Common myeloid progenitor, CD34-positive (primary cell): ENCODE results near the gene DRAP1.
A peak's percentile ranks its signal among the peaks of the same experiment; 100 is the strongest.

Experiments
- CTCF ChIA-PET: fragments of 350-600 bp; sonication (Branson Sonifier 250); formaldehyde crosslinking; loops from one replicate; lab custom pipeline; 2021; ENCODE audit warnings: antibody characterized with exemption; lab: Charles Lee
- POLR2A ChIA-PET: fragments of 350-600 bp; sonication (Branson Sonifier 250); formaldehyde crosslinking; loops from one replicate; lab custom pipeline; 2021; ENCODE audit warnings: antibody characterized with exemption; lab: Charles Lee
- DNase-seq, 3 donors: peaks; one replicate each; pipeline versions ENCODE4 v3.0.0 to v3.0.0-alpha.2; 2013
- H3K27ac ChIP-seq, 2 experiments: 1 replicate in 1 of 2; 2 replicates in 1 of 2; pipeline ENCODE4 v1.7.0; 2013; ENCODE audit warnings: inconsistent platforms in 2 of 2, low read length in 2 of 2, mild to moderate bottlenecking in 2 of 2, low read depth in 1 of 2, moderate library complexity in 1 of 2; ENCODE audit not compliant: severe bottlenecking in 2 of 2, insufficient read depth in 1 of 2, poor library complexity in 1 of 2
- H3K27me3 ChIP-seq, 5 experiments: replicated peaks in 2 of 5; 1 replicate in 3 of 5; 2 replicates in 2 of 5; pipeline versions ENCODE4 v1.6.1 to v1.7.0; 2013; ENCODE audit warnings: low read length in 4 of 5, mild to moderate bottlenecking in 2 of 5, moderate library complexity in 2 of 5, inconsistent platforms in 1 of 5; ENCODE audit not compliant: insufficient read depth in 5 of 5, control insufficient read depth in 4 of 5
- H3K36me3 ChIP-seq, 4 experiments: 1 replicate in 2 of 4; 2 replicates in 2 of 4; pipeline versions ENCODE4 v1.6.1 to v1.7.0; 2013; ENCODE audit warnings: low read length in 3 of 4, control low read depth in 1 of 4, mild to moderate bottlenecking in 1 of 4; ENCODE audit not compliant: control insufficient read depth in 4 of 4, insufficient read depth in 4 of 4
- H3K4me1 ChIP-seq, 4 experiments: 1 replicate in 3 of 4; 2 replicates in 1 of 4; pipeline versions ENCODE4 v1.6.1 to v1.7.1; 2013; ENCODE audit warnings: low read length in 3 of 4, mild to moderate bottlenecking in 3 of 4, control low read depth in 1 of 4, inconsistent platforms in 1 of 4, moderate library complexity in 1 of 4; ENCODE audit not compliant: control insufficient read depth in 4 of 4, insufficient read depth in 4 of 4; ENCODE audit errors: control extremely low read depth in 1 of 4
- H3K4me3 ChIP-seq, 7 experiments: 1 replicate in 4 of 7; 2 replicates in 3 of 7; pipeline versions ENCODE4 v1.5.1 to v1.7.0; 2013; ENCODE audit warnings: mild to moderate bottlenecking in 7 of 7, low read length in 6 of 7, moderate library complexity in 6 of 7, inconsistent platforms in 2 of 7, low read depth in 2 of 7, control low read depth in 1 of 7; ENCODE audit not compliant: insufficient read depth in 4 of 7, control insufficient read depth in 1 of 7; ENCODE audit errors: extremely low read depth in 1 of 7
- H3K9me3 ChIP-seq, 5 experiments: 1 replicate in 4 of 5; 2 replicates in 1 of 5; pipeline versions ENCODE4 v1.6.1 to v1.7.1; 2013; ENCODE audit warnings: low read length in 4 of 5, mild to moderate bottlenecking in 2 of 5, inconsistent platforms in 1 of 5, low read depth in 1 of 5, moderate library complexity in 1 of 5; ENCODE audit not compliant: control insufficient read depth in 4 of 5, insufficient read depth in 2 of 5; ENCODE audit errors: control extremely low read depth in 1 of 5
- WGBS: methylation state at CpG from one replicate; pipeline ENCODE4 v1.1.5; 2013; ENCODE audit not compliant: insufficient coverage; 5-methylcytosine and 5-hydroxymethylcytosine counted together

Gene DRAP1

DNA sequence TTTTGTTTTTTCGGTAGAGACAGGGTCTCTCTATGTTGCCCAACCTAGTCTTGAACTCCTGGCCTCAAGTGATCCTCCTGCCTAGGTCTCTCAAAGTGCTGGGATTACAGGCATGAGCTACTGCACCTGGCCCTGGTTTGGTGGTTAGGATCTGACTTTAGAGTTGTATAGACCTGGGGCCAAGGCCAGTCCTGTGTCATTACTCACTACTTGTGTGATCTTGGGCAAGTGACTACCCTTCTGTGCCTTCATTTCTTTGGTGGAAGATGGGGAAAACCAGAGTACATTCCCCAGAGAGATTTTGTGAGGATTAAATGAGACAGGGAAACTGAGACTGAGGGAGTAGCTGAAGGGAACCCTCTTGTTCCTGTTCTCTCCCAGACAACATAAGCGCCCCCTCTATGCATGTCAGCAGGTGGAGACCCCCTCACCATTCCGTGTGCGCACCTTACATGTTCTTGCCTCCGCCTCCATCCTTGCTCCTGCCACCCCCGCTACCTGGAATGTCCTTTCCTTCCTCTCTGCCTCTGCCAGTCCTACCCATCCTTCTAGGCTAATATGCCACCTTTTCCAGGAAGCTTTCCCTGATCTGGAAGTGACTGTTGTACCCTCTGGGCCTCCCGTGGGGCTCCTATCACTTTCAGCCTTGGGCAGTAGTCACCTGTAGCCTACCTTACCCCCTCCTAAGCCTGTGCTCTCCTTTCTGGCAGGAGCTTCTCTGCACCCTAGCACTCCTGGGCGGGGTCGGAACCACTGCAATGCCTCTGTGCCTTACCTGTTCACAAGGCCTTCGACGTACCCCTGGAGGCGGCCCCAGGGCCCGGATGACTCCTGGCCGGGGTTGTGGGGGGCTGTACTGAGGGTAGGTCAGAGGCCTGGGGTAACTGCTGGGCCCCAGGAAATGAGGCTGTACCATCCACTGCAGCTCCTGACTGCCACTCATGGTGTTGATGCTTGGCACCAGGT is 22.9 kb upstream of the DRAP1 start:
- ChIA-PET POLR2A (interaction anchor here (0.6 to 1.0 kb wide), 2 partner anchors 19 to 87 kb away, joined by 4 read pairs; no protein-coding TSS in a partner anchor), CTCF (interaction anchor here (0.9 to 4.3 kb wide), 3 partner anchors 10 to 184 kb away, joined by 3 to 41 read pairs (median 4); partner anchors contain the start of genes FIBP and KAT5)
- Histone ChIP-seq H3K4me1 (peaks cover 5 to 64% (median 55%) of the 10 kb centered on the region in 4 experiments), H3K27ac (no peak overlapping the region), H3K27me3 (no peaks in the 10 kb centered on the region), H3K4me3 (no peak overlapping the region), H3K36me3 (peaks cover 0 to 13% (median 5%) of the 10 kb centered on the region in 4 experiments), H3K9me3 (no peaks in the 10 kb centered on the region)
- 97% methylated on average over 12 of the region's 14 CpGs for WGBS
- no peak for DNase-seq

DNA sequence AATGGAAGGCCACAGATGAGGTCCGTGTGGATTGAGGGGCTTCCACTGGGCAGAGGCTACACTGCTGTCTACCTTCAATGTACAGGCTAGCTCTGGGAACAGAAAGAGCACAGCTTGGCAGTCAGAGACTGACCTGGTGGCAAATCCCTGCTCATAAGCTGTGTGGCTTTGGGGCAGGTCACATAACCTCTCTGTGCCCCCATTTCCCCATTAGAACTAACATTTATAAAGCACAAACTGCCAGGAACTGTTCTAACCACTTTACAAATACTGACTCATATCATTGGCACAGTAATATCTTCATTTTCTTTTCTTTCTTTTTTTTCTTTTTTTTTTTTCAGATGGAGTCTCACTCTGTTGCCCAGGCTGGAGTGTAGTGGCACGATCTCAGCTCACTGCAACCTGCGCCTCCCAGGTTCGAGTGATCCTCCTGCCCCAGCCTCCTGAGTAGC is 22.2 kb upstream of the DRAP1 start:
- H3K9me3 ChIP-seq, result no peaks in the 10 kb centered on the region
- ChIA-PET CTCF (interaction anchor here (0.9 to 4.3 kb wide), 3 partner anchors 11 to 185 kb away, joined by 3 to 41 read pairs (median 4); partner anchors contain the start of genes FIBP and KAT5), POLR2A (interaction anchor here (1.0 kb wide), 1 partner anchor 19 kb away, joined by 4 read pairs; no protein-coding TSS in a partner anchor)
- WGBS, result 98% methylated on average over 4 of the region's 4 CpGs
- peaks cover 0 to 13% (median 5%) of the 10 kb centered on the region in 4 experiments for H3K36me3 ChIP-seq
- H3K27me3 ChIP-seq, result no peaks in the 10 kb centered on the region
- peaks cover 3 to 59% (median 52%) of the 10 kb centered on the region in 4 experiments for H3K4me1 ChIP-seq
- H3K27ac ChIP-seq, result no peak overlapping the region
- H3K4me3 ChIP-seq, result no peak overlapping the region
- DNase-seq, result no peak

DNA sequence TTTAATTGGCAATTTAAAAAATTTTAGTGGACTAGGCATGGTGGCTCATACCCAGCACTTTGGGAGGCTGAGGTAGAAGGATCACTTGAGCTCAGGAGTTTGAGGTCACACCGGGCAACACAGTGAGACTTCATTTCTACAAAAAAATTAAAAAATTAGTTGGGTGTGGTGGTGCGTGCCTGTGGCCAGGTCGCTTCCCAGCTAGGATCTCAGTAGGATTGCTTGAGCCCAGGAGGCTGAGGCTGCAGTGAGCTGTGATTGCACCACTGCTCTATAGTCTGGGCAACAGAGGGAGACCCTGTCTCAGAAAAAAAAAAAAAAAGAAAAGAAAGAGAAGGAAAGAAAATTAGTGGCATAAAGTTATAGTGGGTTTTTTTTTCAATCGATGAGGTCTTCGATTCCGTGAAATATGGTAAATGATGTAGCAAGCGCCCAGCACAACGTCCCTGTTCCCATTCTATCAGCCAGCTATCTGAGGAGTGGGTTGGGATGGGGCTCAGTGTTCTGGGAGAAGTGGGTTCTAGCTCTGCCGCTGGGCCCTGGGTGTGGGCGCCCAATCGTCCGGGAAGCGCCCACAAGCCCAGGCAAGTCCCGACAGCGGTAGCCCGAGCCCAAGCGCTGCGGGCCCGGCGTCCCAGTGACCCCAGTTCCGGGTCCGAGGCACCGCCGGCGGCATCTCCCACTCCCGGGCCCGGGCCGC is 20.4 kb upstream of the DRAP1 start:
- peak overlapping the region; percentile 55 to 89 (median 77) for H3K4me3 ChIP-seq
- 28% methylated on average over 18 of the region's 28 CpGs for WGBS
- peaks cover 0 to 9% (median 0%) of the 10 kb centered on the region in 4 experiments for H3K36me3 ChIP-seq
- H3K9me3 ChIP-seq, result no peaks in the 10 kb centered on the region
- H3K27me3 ChIP-seq, result no peaks in the 10 kb centered on the region
- DNase-seq, result no peak
- ChIA-PET CTCF (interaction anchor here (0.9 to 4.8 kb wide), 8 partner anchors 9 to 29 kb away, joined by 3 to 41 read pairs (median 5); partner anchors contain the start of genes CCDC85B and FIBP), POLR2A (interaction anchor here (0.6 to 5.5 kb wide), 4 partner anchors 8 to 63 kb away, joined by 3 to 33 read pairs (median 5); partner anchors contain the start of genes CCDC85B and SART1)
- peak overlapping the region in 1 of 2 experiments; percentile 77 for H3K27ac ChIP-seq
- peaks cover 3 to 58% (median 49%) of the 10 kb centered on the region in 4 experiments for H3K4me1 ChIP-seq

DNA sequence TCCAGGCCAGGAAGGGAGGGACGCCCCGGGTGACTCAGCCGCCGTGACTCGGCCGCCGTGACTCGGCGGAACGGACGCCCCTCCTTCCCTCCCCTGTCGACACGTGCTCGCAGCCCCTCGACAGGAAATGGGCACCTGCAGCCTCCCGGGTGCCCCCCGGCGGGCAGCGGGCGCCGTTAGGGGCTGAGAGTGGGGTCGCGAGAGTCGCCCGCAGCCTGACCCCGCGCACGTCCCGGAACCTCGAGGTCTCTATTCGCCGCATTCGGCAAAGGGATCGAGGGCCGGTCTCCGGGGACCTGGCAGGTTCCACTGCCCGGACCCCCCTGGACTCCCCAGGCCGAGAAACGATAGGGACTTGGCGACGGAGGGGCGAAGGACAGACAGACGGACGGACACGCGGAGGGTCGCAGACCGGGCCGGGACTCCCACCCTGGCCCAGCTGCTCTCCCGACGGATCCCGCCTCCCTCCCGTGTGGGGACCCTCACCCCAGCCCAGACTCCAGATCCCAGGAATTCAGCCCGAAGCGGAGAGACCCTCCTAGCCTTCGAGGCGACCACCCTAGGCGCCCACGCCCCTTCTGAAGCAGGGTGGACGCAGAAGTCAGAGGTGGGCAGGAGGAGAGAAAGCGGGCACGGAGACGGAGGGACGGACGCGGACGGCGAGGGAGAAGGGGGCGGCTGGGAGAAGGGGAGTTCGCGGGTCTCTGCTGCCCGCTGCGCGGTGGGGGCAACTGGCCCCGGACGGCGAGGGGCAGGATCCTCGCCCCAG is 19.7 kb upstream of the DRAP1 start:
- POLR2A ChIA-PET, result interaction anchor here (0.6 to 5.5 kb wide), 8 partner anchors 8 to 62 kb away, joined by 3 to 33 read pairs (median 5); partner anchors contain the start of genes C11orf68, CCDC85B and SART1
- WGBS, result 4% methylated on average over 50 of the region's 78 CpGs
- H3K4me1 ChIP-seq, result peaks cover 0 to 52% (median 41%) of the 10 kb centered on the region in 4 experiments
- no peaks in the 10 kb centered on the region for H3K27me3 ChIP-seq
- peak overlapping the region; percentile 33 to 77 for H3K27ac ChIP-seq
- peak overlapping the region; percentile 55 to 89 (median 77) for H3K4me3 ChIP-seq
- peak; percentile 76 to 92 (median 88) for DNase-seq
- CTCF ChIA-PET, result interaction anchor here (1.3 to 4.8 kb wide), 5 partner anchors 9 to 30 kb away, joined by 3 to 41 read pairs (median 14); partner anchors contain the start of genes CCDC85B and FIBP
- no peaks in the 10 kb centered on the region for H3K9me3 ChIP-seq
- H3K36me3 ChIP-seq, result peaks cover 0 to 9% (median 0%) of the 10 kb centered on the region in 4 experiments

DNA sequence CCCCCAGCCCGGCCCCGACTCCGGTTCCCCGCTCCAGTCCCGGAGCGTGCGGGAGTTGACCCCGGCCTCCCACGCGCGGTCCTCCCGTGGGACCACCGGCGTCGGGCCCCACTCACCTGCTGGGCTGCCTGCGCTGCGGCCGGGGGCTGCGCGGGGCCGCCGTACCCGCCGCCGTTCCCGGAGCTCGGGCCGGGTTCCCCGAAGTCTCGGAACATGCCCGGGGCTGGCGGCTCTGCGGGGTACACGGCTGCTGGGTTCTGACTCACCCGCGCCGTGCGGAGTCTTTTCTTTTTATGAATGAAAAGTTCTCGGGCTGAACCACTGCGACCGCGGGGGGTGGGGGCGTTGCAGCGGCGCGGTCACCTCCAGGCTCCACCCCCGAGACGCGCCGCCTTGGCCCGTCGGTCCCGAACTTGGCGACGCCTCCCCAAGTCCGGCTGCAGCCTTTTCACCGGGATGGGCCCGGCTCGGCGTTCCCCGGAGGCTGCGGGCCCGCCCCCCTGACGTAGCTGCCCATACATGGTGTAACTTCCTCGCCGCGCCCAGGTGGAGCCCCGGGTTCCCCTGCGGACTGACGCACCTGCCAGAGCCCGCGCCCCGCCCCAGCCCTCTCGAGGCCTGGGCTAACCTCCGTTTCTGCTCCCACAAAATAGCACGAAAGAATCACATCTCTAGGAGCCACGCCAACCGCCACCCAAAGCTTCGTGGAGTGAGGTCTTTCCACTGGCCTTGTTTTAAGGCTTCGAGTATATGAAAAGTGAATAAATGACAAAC is 18.9 kb upstream of the DRAP1 start, which contains the start of gene FOSL1:
FOSL1 (minus strand) TSS at position 264 of the 774 bp plus-strand sequence; CDS start at position 215, 49 bp downstream.
- ChIA-PET CTCF (interaction anchor here (0.9 to 4.8 kb wide), 11 partner anchors 10 to 83 kb away, joined by 3 to 40 read pairs (median 4); partner anchors contain the start of genes C11orf68 and CCDC85B), POLR2A (interaction anchor here (0.6 to 5.5 kb wide), 11 partner anchors 9 to 219 kb away, joined by 3 to 33 read pairs (median 4); partner anchors contain the start of genes C11orf68, CCDC85B and SART1)
- WGBS, result 2% methylated on average over 74 of the region's 80 CpGs
- peaks cover 0 to 48% (median 39%) of the 10 kb centered on the region in 4 experiments for H3K4me1 ChIP-seq
- DNase-seq, result peak; percentile 95 to 98 (median 98)
- H3K4me3 ChIP-seq, result peak within 1 kb of the TSS; percentile 55 to 89 (median 77)
- no peaks in the 10 kb centered on the region for H3K27me3 ChIP-seq
- peaks cover 0 to 9% (median 0%) of the 10 kb centered on the region in 4 experiments for H3K36me3 ChIP-seq
- H3K27ac ChIP-seq, result peak within 1 kb of the TSS; percentile 33 to 77
- no peaks in the 10 kb centered on the region for H3K9me3 ChIP-seq
